ENCODE data around the gene MAPK4.
"Not testable (repeated sequence)": the region's sequence is repeated elsewhere in the genome, so short reads cannot be mapped to it uniquely, and the experiment has no call there.

MAPK4 gene

DNA sequence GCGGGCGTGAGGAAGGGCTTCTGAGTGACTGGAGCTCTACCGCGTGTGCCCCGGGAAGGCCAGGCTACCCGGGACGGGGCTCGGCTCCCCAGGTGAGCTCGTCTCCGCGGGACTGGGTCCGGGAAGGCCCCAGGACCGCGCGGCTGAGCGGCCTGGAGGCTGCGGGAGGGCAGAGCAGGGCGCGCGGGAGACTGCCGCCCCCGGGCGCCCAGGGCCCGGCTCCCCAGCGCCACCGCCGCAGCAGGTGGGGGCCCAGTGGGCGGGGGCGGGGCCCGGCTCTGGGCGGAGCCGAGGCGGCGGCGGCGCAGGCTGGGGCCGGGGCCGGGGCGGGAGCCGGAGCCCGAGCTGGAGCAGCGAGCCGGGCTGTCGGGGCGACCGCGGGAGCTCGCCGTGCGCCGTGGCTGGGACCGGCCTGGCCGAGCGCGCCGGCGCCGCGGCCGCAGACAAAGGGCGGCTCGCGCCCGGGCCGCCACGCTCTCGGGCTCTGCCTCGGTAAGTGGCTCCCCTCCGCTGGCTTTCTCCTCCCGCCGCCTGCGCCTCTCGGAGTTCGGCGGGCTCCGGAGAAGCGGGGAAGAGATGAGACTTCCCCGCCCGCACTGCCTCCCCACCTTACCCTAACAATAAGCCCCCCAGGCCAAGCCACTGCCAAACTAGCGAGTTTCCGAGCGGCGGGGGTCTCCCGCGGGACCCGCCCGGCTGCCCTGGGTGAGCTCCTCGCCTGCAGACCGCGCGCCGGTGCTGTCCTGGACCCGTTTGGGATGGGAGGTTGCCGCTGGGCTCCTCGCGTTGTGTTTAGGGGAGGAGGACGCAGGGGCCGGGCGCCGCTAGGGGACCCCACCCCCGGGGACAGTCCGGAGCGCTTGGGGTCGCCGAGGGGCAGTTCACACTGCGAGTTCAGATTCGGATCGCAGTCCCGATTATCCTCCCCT lies at the start of gene MAPK4:
MAPK4 (plus strand) TSS at position 336 of the 929 bp plus-strand sequence. CDS start 103,872 bp downstream, outside the sequence.
- DNase-seq, result peak; percentile 18

DNA sequence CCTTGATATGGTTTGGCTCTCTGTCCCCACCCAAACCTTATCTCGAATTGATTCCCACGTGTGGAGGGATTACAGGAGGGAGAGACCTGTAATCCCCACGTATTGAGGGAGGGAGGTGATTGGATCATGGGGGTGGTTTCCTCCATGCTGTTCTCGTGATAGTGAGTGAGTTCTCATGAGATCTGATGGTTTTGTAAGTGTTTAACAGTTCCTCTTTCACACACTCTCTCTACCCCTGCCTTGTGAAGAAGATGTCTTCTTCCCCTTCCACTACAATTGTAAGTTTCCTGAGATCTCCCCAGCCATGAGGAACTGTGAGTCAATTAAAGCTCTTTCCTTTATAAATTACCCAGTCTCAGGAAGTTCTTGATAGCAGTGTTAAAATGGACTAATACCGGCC lies 42.6 kb upstream of the MAPK4 start:
- DNase-seq, result not testable (repeated sequence)

DNA sequence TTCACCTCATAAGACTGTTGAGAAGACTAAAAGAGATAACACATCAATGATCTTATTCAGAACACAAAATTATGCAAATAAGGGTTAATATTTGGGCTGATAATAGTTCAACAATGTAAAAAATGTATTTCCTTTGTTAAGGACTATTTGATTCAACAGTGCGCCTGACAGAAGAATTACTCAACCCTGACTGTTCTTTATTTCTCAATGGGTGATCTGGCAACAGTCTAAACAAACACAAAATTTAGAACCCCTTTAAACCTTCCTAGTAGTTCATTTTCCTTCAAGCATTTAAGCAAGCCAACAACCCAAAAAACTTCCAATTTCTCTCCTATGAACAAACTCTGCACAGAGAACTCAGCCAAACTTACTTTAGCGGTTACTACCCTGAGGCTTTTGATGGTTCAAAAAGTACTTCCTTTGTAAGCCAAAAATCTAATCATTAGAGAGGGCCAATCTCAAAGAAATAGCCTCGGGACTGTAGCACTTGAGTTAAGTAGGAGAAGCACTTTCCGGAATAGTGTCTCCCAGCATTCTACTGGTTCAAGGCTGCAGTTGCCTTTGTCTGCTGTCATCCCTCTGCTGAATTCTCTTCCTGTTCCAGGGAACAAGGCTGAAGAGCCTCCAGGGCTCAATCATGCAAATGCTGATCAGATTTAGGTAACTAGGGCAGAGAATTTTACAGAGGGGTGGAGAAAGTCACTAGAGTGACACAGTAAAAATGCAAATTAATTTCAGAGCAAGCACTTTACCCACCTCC lies 40.9 kb upstream of the MAPK4 start:
- no peak for DNase-seq

DNA sequence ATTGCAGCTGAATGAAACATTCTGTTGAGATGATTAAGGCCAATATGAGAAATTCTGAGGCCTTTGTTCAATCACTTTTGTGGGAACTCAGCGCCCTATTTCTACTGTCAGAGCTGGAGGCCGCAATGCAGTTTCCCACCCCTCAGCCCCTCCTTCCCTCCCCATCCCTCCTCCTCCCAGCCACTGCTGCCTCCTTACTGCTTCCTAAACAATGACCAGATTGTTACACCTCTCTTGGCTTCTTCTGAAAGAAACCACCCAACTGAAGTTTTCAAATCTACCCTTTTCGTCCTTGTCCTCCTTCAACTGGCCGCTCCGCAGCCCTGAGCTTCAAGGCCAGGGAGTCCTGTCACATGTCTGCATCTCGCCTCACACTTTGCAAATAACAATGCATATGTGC lies 36.7 kb upstream of the MAPK4 start:
- DNase-seq, result no peak

DNA sequence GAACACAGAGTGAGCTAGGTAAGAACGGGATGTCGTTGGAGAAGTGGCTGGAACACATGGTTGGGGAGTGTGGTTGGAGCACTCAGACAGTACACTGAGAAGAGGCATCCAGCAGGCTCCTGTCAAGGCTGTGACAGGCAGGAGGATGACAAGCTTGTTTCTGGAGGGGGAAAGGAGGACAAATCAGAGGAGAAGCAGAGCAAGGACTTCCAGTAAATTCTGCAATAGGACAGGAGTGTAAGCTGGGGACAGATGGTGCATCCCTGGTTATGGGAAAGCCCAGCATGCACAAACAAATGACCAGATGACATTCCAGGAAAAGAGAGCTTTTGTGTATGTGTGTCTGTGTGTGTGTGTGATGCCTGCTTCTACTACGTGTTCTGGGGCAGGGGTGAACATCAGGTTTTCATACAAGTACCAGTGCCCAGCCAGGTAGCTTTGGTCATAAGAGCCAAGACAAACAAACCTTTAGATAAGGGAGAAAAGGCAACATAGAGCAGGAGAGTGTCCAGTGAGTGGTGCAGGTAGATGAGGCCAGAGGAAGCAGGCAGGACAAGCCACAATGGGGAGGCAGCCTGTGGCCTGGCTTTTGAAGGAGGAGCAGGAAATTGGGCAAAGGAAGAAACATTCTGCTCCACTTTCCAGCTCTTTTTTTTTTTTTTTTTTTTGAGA lies 32.1 kb upstream of the MAPK4 start:
- DNase-seq, result no peak

DNA sequence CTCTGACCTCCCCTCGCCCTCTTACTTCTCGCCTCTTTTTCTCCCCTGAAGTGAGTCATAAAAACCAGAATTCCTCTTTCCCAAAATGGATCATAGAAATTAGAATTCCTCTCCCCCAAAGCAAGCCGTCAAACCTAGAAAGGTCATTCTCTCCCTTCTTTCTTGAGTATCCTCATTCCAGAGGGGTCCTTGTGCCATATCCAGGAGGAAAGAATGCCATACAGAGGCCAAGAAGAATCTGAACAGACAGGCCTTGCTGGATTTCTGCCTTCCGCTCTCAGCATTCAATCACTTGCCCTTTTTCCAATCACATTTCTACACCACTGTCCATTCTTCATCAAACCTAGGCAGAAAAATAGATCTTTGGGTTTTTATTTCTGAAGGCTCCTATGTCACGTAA lies 31.1 kb upstream of the MAPK4 start:
- no peak for DNase-seq

DNA sequence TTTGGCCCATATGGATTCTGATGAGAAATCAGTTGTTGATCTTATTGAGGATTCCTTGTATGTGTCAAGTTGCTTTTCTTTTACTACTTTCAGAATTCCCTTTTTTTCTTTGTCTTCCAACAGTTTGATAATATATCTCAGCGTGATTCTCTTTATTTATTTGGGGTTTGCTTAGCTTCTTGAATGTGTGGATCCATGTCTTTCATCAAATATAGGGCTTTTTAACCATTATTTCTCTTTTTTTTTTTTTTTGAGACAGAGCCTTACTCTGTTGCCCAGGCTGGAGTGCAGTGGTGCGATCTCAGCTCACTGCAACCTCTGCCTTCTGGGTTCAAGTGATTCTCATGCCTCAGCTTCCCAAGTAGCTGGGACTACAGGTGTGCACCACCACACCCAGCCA lies 26.1 kb upstream of the MAPK4 start:
- not testable (repeated sequence) for DNase-seq

DNA sequence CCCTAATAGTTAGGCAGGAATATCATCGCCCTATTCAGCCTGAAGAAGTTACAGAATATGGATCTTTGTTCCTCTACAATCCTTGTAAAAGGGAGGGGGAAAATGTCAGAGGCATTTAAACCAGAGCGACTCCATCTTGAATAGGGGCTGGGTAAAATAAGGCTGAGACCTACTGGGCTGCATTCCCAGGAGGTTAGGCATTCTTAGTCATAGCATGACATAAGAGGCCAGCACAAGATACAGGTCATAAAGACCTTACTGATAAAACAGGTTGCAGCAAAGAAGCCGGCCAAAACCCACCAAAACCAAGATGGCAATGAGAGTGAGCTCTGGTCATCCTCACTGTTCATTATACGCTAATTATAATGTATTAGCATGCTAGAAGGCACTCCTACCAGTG lies 15.4 kb upstream of the MAPK4 start:
- not testable (repeated sequence) for DNase-seq

DNA sequence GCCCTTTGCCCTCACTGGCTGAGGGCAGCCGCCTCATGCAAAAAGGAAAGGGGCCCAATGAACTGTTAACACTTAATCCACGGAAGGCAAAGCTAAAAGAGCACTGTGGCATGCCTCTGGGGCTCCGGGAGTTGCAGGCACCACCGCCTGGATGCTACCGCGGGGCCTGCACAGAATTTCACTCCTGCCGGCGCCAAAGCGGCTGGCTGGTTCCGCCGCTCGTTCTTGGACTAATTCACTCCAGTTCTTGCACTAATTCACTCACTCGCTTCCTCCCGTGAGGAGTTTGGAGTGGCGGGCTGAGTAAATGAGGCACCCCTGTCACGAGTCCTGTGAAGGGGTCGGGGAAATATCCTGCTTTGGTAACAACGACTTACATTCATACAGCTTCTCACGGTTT lies 14.0 kb upstream of the MAPK4 start:
- no peak for DNase-seq

DNA sequence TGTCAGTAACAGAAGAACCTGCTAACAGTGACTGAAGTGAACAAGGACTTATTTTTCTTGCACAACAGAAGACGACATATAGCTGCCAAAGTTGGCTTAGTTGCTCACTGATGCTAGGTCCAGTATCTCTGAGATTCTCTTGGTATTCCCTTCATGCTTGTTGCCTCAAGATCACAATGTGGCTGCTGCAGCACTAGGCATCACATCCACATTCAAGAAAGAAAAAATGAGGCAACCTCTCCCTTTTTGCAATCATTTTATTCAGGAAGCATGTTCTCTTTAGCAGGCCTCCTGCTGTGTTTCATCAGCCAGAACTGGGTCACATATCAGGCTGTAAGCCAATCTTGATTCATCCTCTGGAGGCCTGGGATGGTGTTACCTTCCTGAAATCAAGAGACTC lies 11.7 kb upstream of the MAPK4 start:
- no peak for DNase-seq

DNA sequence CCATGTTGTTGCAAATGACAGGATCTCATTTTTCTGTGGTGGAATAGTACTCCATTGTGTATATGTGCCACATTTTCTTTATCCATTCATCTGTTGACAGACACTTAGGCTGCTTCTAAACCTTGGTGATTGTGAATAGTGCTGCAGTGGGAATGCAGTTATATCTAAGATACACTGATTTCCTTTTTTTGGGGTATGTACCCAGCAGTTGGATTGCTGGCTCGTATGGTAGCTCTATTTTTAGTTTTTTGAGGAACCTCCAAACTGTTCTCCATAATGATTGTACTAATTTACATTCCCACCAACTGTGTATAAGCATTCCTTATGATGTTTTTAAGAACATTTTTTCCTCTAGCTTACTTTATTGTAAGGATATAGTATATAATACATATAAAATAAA lies 8.2 kb upstream of the MAPK4 start:
- DNase-seq, result not testable (repeated sequence)

DNA sequence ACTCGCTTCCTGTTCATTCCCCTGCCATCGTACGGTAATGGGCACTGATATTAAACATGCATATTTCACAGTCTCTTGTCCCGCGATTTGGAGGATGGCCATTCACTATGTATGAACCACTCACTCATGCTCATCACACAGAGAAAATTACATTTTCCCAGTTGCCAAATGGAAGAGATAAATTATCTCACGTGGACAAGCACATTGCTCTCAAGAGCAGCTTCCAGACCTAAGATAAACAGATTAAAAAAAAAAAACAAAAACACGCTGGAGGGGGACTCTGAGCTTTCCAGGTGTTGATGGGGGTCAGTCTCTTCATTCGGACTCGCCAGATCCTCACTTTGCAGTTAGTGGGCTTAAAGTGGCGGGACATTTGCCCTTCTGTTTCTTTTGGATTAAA lies 1.7 kb upstream of the MAPK4 start:
- no peak for DNase-seq

DNA sequence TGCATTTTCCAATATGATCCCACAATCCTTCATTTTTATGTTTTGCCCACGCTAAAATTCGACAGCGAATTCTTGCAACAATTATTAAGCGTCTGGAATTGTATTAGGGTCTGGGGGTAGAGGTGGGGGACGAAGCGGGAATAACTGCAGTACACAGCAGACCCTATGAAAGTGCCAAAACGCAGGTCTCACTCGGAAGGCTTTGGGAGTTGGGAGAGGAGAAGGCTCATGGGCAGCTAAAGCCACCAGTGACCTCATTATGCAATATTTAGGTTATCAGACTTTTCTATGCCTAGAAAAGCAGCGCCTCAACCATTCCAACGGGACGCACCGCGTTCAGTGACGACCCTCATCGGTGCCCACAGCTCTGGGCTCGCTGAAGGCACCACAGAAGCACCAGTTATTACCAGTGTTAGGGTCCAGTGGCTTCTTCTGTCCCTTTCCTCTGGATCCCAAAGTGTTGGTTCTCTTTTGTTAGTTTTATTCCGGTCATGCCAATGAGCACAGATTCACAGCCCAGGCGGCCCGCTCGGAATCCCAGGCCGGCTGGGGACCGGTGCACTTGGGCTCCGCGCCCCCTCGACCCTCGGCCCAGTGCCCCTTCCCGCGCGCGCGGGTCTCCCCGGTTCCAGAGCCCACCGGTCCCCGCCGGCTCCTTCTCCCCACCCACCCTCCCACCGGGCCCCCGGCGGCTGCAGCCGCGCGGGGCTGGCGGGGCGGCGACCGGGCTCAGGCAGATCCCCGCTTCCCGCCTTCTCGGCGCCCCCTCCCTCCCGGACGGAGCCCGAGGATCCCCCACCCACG lies 737 bp upstream of the MAPK4 start:
- DNase-seq, result no peak

DNA sequence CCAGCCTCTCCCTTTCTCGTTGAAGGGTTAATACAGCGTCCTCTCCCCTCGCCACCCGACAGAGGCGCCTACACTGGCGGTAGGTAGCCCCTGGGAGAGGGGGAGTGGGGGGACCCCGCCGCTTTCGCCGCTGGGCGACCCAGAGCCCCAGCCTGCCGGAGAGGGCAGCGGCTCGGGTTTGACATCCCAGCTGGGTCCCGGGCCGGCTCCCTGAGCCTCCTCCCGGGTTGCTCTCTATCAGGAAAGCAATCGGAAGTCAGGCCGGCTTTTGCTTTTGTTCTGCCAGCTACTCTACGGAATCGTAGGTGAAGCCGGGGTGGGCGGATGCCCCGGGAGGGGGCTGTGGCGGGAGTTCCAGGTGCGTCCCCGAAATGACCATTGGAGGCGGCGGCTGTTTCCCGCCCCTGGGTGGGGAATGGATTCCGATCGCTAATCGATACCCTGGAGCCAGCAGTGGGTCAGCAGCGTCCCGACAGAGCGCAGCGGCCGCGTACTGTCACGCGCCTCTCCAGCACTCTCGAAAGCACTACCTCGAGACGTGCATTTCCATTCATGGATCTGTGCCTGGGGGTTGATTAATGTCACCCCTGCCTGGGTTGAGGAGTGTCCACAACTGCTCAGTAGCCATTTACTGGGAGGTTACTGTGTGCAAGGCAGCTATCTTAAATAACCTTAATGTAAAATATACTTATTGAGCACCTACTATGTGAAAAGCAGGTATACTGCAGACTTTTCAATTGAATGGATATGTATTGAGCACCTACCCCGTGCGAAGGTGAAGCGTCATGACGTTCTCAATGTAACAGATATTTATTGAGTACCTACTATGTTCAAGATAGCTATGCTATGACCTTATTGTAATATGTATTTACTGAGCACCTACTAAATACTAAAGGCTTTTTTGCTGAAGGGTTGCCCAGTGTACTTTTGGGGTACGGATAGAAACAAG lies 1.1 kb downstream of the MAPK4 start:
- DNase-seq, result no peak

DNA sequence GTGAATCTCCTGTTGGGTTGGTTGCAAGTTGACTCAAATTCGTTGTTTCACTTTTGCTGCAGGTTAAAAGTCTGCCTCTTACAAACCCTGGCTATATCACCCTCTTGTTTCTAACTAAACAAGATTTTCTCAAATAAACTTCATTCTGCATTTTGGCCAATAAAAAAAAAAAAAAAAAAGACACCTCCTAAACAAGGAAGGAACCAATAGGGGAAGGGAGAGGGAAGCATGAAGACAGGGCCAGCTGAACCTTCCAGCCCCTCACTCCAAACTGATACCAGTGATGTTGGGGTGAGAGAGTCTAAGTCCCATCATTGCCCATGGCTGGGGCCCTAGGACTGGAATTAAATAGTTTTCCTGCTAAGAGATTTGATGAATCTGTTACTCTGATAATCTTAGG lies 2.4 kb downstream of the MAPK4 start:
- not testable (repeated sequence) for DNase-seq

DNA sequence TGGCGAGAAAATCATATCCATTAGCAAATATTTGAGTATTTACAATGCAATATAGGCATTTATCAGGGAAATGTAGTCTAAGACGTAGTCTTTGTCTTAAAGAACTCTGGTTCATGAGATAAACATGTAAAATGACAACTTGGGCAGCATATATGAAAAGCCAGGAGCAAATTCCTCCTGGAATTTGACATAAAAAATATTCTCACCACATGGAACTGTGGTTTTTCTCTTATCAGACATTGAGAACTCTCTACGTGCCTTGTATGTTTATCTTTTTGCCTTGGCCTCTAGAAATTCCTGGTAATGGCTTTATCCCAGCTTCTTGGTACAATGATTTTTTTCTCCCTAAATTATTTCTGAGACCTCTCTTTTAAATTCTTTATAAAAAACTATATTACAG lies 2.8 kb downstream of the MAPK4 start:
- DNase-seq, result no peak

DNA sequence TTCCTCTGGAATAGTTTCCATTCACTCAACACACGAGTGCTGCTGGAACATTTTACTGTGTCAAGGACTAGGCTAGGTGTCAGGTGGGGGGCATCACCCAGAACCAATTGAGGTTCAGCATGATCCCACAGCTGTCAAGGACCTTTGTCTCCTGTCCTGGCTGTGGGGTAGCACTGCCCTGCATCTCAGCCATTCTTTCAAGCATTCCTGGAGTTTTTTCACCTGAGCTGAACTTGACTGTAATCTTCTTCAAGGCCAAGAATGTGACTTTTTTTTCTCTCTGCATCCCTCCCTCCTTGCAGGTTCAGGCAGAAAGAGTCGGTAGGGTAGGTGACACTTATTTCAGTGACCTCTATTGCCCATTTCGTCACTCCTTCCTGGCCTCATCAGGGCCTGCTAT lies 3.5 kb downstream of the MAPK4 start:
- no peak for DNase-seq

DNA sequence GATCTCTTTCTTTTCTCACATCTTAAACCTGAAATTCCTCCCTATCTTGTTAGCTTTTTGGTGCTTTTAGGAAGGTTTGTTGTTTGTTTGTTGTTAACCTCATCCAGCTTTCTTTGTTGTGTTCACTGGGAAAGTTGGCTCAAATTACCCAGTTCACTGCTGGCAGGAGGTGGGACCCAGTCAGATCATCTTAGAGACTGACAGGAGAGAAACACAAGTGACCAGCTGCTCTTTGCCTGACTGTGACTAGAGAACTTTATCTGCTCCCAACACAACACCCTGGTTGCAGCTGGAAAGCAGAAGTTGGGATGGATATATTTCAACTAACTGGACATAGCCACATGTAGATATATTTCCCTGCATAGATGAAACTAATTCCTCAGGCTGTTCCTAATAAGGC lies 10.0 kb downstream of the MAPK4 start:
- no peak for DNase-seq

DNA sequence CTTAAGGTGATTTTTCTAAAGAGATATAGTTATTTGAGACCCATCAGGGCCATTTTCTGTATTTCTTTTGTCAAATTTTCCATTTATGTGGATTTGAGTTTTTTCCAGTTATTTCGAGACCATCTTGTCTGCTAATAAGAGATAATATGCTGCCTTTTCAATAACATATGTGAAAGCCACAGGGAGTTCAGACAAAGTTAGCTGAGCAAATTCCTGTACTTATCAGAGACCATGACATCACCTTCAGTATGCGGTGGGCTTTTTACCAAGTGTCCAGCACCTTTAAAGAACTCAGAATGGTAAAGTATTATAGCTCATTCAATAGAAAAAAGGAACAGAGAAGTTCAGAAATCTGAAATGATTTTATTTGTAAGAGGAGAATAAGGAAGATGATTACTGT lies 11.7 kb downstream of the MAPK4 start:
- DNase-seq, result no peak

DNA sequence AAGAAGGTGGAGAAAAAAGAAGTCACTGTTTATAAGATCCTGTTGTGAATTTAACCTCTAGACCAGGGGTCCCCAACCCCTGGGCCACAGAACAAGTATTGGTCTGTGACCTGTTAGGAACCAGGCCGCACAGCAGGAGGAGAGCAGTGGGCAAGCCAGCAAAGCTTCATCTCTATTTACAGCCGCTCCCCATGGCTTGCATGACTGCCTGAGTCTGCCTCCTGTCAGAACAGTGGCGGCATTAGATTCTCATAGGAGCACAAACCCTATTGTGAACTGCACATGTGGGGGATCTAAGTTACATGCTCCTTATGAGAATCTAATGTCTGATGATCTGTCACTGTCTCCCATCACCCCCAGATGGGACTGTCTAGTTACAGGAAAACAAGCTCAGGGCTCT lies 13.3 kb downstream of the MAPK4 start:
- not testable (repeated sequence) for DNase-seq

DNA sequence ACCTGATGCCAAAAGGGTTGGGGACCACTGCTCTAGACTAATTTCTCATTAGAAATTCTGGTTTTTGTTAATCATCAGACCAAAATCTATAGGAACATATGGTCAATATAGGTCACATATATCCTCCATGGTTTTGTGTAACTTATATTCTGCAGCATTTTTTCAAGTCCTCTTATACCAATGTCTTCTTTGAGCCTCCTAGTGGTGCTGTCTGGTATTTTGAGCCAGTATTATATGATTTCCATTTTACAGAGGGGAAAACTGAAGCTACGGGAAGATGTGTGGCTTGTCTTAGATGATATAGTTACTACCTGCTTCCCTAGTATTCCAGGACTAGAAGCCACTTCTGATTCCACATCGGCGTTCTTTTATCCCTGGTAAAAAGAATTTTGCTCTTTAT lies 13.8 kb downstream of the MAPK4 start:
- no peak for DNase-seq

DNA sequence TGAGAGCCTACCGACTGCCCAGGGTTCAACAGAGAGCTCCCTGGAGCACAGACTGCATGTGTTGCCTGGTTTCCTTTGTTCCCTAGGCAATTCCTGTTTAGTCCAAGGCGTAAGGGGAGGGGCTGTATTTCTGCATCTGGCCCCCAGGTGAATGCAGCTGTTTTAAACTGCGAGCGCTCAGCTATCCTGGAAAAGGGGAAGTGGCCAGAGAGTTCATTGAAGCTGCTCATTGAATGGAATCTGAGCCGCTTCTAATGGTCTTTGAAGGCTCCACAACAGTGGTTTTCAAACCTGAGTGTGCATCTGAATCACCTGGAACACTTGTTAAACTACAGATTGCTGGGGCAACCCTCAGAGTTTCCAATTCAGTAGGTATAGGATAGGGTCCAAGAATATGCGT lies 18.1 kb downstream of the MAPK4 start:
- no peak for DNase-seq
